ENCODE data around the gene ASNSD1. TPM values are rescaled to one million over a fixed set of nuclear protein-coding genes. Genes with fewer than 3 reads are reported as not detected.

Gene ASNSD1
- total and polyA plus RNA-seq, 9 of the 15 experiments (the other 6 are each of a cell fraction or from before 2014, with no cell fraction given) = 23.9 to 56.4 (median 38.3) TPM

DNA sequence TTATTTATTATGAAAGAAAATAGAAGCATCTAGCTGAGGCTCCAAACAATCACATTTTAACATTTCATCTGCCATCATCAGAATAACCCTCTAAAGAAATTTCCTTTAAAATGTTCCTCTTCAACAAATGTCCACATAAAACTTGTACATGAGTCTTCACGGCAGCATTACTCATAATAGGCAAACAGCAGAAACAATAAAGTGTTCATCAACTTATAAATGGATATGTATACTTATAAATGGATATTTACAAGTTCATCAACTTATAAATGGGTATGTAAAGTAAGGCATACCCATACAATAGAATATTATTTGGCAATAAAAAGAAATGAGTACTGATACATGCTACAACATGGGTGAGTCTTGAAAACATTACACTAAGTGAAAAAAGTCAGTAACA, 33.5 kb upstream of the ASNSD1 start:
- in situ Hi-C loops (cut with MboI) = no loop called here
- no TSS peak for BruUV-seq (replicated peaks)
- Histone ChIP-seq H3K9me1 (ENCODE audit: control insufficient read depth, insufficient read depth, low read length) (no peaks in the 10 kb centered on the region), H3K27ac (ENCODE audit: extremely low read depth, low read depth, low read length) (no peak overlapping the region), H3K9me3 (replicated peaks; ENCODE audit: control insufficient read depth, insufficient read depth, low read depth, low read length) (no peaks in the 10 kb centered on the region), H3K4me2 (ENCODE audit: insufficient read depth, low read length) (no peak overlapping the region), H3K4me3 (no peak overlapping the region), H3K79me2 (ENCODE audit: control insufficient read depth, insufficient read depth, low read length) (no peaks in the 10 kb centered on the region), H4K20me1 (replicated peaks; ENCODE audit: control insufficient read depth, insufficient read depth, low read length) (no peaks in the 10 kb centered on the region), H3K9ac (ENCODE audit: insufficient read depth in 1 of 2, low read depth in 2 of 2, low read length in 2 of 2) (no peak overlapping the region), H3K36me3 (ENCODE audit: control insufficient read depth, insufficient read depth, low read length) (no peaks in the 10 kb centered on the region), H2AFZ (ENCODE audit: low read depth, low read length) (no peak overlapping the region), H3K4me1 (replicated peaks in 1 of 2; ENCODE audit: control insufficient read depth in 2 of 2, insufficient read depth in 2 of 2, low read length in 2 of 2) (peaks cover 0 to 14% of the 10 kb centered on the region in 2 experiments; a peak in 3 of 5 replicates), H3K27me3 (ENCODE audit: control insufficient read depth in 2 of 2, insufficient read depth in 2 of 2, low read length in 2 of 2) (no peaks in the 10 kb centered on the region)
- TF ChIP-seq CCNT2 (IDR thresholded peaks at IDR 0.05; ENCODE audit: borderline replicate concordance, extremely low read depth, insufficient read length, low read depth, low read length) (no peak), MCM2 (IDR thresholded peaks at IDR 0.05; ENCODE audit: low read depth) (no peak), SMAD2 (IDR thresholded peaks at IDR 0.05; ENCODE audit: low read depth, low read length) (no peak), NCOR1 (IDR thresholded peaks at IDR 0.05) (no peak), FOXM1 (IDR thresholded peaks at IDR 0.05; ENCODE audit: low read depth) (no peak), FOXM1 (CRISPR knock-in tag; IDR thresholded peaks at IDR 0.05; ENCODE audit: low read depth) (no peak), ZNF764 (CRISPR knock-in tag; IDR thresholded peaks at IDR 0.05; ENCODE audit: low read depth) (no peak), ZNF408 (CRISPR knock-in tag; IDR thresholded peaks at IDR 0.05; ENCODE audit: low read depth) (no peak), DMBX1 (CRISPR knock-in tag; IDR thresholded peaks at IDR 0.05; ENCODE audit: borderline replicate concordance) (no peak), ZNF23 (CRISPR knock-in tag; IDR thresholded peaks at IDR 0.05) (no peak), ZNF12 (CRISPR knock-in tag; IDR thresholded peaks at IDR 0.05) (no peak), ELF2 (CRISPR knock-in tag; IDR thresholded peaks at IDR 0.05) (no peak), DACH1 (IDR thresholded peaks at IDR 0.05; ENCODE audit: partially characterized antibody) (no peak), POLR3G (IDR thresholded peaks at IDR 0.05; ENCODE audit: extremely low read depth, insufficient read length, insufficient replicate concordance) (no peak), STAG1 (CRISPR knock-in tag; IDR thresholded peaks at IDR 0.05; ENCODE audit: borderline replicate concordance) (no peak), ZNF282 (CRISPR knock-in tag; IDR thresholded peaks at IDR 0.05) (no peak), KLF16 (IDR thresholded peaks at IDR 0.05) (no peak)
- TF ChIP-seq, protein P1, sequence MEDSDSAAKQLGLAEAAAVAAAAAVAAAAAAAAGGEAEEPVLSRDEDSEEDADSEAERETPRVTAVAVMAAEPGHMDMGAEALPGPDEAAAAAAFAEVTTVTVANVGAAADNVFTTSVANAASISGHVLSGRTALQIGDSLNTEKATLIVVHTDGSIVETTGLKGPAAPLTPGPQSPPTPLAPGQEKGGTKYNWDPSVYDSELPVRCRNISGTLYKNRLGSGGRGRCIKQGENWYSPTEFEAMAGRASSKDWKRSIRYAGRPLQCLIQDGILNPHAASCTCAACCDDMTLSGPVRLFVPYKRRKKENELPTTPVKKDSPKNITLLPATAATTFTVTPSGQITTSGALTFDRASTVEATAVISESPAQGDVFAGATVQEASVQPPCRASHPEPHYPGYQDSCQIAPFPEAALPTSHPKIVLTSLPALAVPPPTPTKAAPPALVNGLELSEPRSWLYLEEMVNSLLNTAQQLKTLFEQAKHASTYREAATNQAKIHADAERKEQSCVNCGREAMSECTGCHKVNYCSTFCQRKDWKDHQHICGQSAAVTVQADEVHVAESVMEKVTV (CRISPR knock-in tag; IDR thresholded peaks at IDR 0.05) = no peak
- ChIA-PET CTCF (ENCODE audit: low intra/inter-chr PET ratio) (no interaction called here), POLR2A (no interaction called here)
- FAIRE-seq (no peak), ATAC-seq (no peak), DNase-seq (ENCODE audit: extremely low read depth in 1 of 4, low spot score in 3 of 4) (no peak)
- intact Hi-C loops (cut with micrococcal nuclease) = no loop called here
- WGBS (ENCODE audit: insufficient coverage, low coverage, missing lambda C conversion rate) = 100% methylated on average over 1 of the region's 1 CpG
